GM18519 (cell line): ENCODE data around the gene ZBTB46.
"Not testable (repeated sequence)": the region's sequence is repeated elsewhere in the genome, so short reads cannot be mapped to it uniquely, and the experiment has no call there.

Experiments used
- ATAC-seq: cut with Tn5 transposase; IDR thresholded peaks from one replicate; pipeline ENCODE4 v1.9.1; 2021; ENCODE audit warnings: mild to moderate bottlenecking, moderate library complexity; ENCODE audit not compliant: unreplicated experiment, low FRiP score

ZBTB46 gene

DNA sequence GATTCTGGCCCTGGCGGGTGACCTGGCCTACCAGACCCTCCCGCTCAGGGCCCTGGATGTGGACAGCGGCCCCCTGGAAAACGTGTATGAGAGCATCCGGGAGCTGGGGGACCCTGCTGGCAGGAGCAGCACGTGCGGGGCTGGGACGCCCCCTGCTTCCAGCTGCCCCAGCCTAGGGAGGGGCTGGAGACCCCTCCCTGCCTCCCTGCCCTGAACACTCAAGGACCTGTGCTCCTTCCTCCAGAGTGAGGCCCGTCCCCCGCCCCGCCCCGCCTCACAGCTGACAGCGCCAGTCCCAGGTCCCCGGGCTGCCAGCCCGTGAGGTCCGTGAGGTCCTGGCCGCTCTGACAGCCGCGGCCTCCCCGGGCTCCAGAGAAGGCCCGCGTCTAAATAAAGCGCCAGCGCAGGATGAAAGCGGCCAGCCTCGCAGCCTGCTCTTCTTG lies 92.4 kb downstream of the ZBTB46 start:
- no peak for ATAC-seq

GRCh38 chr20:63737945-63738686 lies 92.9 kb downstream of the ZBTB46 start:
- ATAC-seq = no peak

DNA sequence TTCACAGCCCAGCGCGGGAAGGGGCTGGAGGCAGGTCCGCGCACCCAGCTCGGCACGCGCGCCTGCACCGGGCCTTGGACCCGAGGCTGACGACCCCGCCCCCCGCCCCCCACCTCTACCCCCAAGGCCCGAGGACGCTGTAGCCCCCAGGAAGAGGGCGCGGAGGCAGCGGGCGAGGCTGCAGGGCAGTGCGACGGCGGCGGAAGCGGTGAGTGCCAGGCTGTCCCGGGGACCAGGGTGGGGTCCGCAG lies 93.4 kb downstream of the ZBTB46 start:
- ATAC-seq = no peak

DNA sequence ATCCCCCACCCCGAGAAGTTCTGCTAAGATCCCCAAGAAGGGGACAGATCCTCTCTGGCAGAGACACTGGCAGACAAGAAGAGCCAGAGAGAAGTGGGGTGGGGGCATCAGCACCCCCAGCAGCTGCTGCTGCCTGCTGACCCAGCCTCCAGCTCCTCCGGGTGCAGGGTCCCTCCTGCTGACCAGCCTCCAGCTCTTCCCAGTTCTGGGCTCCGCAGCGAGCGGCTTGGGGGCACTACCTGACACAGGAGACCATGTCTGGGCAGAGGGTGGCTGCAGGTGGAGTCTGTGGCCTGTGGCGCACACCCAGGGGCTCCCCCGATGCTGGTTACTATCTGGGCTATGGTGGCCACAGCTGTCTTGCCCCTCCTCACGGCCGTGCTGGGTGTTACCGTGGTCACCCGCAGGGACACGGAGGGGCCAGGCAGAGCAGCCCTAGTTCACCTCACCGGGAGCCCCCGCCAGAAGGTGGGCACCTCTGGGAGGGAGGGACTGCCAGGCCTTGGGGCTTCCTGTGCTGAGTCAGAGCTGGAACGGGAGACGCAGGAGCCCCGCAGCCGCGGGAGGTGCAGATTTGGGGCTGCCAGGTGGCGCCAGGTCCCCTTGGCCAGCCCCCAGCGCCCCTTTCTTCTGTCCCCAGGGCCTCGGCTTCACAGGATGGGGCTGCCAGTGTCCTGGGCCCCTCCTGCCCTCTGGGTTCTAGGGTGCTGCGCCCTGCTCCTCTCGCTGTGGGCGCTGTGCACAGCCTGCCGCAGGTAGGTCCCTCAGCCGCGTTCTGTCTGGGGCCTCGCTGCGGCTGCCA lies 94.0 kb downstream of the ZBTB46 start:
- no peak for ATAC-seq

GRCh38 chr20:63735859-63736718 lies 95.0 kb downstream of the ZBTB46 start, which contains the start of gene LIME1:
Gene LIME1 (plus strand): TSS chr20:63736664. CDS start chr20:63737550, 886 bp downstream.
- ATAC-seq = no peak

DNA sequence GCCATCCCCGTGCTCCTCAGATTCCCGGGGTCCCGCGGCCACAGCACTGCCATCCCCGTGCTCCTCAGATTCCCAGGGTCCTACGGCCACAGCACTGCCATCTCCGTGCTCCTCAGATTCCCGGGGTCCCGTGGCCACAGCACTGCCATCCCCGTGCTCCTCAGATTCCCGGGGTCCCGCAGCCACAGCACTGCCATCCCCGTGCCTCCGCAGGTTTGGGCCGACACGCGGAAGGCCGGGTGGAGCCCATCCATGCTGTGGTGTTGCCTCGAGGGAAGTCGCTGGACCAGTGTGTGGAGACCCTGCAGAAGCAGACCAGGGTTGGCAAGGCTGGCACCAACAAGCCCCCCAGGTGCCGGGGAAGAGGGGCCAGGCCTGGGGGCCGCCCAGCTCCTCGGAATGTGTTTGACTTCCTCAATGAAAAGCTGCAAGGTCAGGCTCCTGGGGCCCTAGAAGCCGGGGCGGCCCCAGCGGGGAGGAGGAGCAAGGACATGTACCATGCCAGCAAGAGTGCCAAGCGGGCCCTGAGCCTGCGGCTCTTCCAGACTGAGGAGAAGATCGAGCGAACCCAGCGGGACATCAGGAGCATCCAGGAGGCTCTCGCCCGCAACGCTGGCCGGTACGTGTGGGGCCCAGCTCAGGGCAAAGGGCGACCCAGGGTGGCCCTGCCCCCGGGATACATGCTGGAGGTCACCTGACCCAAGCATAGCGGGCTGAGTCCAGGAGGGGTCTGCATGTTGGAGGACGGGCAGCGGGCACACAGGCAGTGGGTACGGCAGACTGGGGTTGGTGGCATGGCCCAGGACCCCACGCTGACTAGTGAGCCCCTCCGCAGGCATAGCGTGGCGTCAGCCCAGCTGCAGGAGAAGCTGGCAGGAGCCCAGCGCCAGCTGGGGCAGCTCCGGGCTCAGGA lies 95.9 kb downstream of the ZBTB46 start:
- ATAC-seq = no peak

- ATAC-seq = no peak
These were observed 96.7 kb downstream of the ZBTB46 start for GRCh38 chr20:63734111-63734945.

DNA sequence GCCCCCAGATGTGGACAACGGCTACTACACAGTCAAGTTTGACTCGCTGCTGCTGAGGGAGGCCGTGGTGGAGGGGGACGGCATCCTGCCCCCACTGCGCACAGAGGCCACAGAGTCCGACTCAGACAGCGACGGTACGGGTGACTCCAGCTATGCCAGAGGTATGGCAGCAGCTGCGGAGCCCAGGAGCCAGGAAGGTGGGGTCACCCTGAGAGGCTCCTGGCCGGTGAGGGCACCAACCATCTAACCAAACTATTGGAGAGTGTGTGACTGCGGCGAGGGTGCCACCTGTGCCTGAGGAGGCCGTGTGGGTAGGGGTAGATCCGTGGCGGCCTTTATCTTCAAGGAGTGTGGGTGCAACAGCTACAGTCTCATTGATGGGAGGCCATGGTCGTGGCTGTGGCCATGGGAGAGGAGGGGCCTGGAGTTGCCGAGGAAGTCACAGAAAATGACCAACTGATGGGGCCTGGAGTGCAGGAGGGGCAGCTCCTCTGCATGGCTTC lies 97.4 kb downstream of the ZBTB46 start:
- ATAC-seq = no peak

DNA sequence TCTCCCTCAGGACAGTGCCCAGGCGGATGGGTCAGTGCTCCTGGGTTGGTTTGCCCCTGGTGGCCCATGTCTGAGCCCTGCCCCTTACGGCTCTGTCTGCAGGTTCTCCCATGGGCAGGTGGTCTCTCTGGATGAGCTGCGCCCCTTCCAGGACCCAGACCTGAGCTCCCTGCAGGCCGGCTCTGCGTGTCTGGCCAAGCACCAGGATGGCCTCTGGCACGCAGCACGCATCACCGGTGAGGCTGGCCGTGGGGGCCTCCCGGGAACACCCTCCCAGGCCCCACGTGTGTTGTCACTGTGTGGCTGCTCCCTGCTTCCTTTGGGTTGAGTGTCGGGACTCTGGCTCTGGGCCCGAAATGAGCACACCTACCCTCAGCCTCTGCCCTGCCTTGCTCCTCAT lies 97.9 kb downstream of the ZBTB46 start:
- ATAC-seq = no peak

DNA sequence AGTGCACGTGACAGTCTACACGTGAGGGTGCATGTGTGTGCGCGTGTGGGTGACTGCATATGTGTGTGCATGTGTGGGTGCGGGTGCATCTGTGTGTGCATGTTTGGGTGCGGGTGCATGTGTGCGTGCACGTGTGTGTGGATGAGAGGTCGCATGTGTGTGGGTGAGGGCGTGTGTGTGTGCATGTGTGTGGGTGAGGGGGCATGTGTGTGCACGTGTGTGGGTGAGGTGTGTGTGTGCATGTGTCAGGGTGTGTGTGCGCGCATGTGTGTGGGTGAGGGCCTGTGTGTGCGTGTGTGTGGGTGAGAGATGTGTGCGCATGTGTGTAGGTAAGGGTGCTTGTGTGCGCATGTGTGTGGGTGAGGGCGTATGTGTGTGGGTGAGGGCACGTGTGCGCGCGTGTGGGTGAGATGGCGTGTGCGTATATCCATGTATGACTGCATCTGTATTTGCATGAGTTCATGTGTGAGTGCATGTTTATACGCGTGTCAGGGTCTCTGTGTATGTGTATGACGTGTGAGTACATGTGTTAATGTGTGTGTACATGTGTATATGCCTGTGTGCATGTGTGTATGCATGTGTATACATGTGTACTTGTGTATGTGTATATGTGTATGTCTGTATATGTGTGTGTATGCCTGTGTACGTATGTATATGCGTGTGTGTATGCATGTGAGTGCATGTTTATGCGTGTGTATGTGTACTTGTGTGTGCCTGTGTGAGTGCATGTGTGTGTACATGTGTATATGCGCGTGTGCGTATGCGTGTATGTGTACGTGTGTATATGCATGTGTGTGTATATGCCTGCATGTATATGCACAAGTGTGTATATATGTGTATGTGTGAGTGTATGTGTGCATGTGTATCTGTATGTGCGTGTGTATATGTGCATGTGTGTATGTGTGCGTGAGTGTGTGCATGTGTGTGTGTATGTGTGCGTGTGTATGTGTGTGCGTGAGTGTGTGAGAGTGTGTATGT lies 98.7 kb downstream of the ZBTB46 start:
- ATAC-seq = no peak

- ATAC-seq = no peak
These were observed 99.7 kb downstream of the ZBTB46 start for GRCh38 chr20:63731410-63731809.

DNA sequence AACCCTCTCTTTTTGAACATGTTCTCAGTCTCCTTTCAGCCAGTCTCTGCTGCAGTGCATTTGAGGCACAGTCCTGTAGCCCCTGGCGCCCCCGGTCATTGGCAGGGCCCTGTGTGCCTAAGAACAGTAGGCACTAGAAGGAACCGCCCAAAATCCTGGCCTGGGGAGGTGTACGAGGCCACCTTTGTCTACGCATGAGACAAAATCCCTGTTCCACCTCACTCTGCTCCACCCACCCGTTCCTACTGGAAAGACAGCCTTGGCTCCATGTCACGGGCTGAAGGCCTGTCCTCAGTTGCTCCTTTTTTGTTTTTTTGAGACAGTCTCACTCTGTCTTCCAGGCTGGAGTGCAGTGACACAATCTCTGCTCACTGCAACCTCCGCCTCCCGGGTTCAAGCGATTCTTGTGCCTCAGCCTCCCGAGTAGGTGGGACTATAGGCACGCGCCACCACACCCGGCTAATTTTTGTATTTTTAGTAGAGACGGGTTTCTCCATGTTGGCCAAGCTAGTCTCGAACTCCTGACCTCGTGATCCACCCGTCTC lies 100.8 kb downstream of the ZBTB46 start:
- not testable (repeated sequence) for ATAC-seq

DNA sequence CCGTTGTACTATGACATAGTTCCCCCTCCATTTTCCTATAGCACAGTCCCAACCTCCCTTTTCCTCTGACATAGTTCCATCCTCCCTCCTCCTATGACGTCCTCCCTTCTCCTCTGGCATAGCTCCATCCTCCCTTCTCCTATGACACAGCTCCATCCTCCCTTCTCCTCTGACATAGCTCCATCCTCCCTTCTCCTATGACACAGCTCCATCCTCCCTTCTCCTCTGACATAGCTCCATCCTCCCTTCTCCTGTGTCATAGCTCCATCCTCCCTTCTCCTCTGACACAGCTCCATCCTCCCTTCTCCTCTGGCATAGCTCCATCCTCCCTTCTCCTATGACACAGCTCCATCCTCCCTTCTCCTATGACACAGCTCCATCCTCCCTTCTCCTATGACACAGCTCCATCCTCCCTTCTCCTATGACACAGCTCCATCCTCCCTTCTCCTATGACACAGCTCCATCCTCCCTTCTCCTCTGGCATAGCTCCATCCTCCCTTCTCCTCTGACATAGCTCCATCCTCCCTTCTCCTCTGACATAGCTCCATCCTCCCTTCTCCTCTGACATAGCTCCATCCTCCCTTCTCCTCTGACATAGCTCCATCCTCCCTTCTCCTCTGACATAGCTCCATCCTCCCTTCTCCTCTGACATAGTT lies 108.0 kb downstream of the ZBTB46 start:
- not testable (repeated sequence) for ATAC-seq

- no peak for ATAC-seq
These were observed 112.1 kb downstream of the ZBTB46 start for GRCh38 chr20:63718996-63719395.

DNA sequence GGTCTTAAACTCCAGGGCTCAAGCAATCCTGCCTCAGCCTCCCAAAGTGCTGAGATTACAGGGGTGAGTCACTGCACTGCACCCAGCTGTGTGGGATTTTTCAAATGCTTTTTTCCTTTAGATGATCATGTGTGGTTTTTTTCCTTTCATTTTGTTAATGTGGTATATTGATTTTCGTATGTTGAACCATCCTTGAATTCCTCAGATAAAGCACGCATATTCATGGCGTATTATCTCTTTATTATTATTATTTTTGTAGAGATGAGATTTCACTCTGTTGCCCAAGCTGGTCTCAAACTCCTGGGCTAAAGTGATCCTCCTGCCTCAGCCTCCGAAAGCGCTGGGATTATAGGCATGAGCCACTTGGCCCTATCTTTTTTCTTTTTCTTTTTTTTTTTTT lies 116.2 kb downstream of the ZBTB46 start:
- ATAC-seq = no peak

DNA sequence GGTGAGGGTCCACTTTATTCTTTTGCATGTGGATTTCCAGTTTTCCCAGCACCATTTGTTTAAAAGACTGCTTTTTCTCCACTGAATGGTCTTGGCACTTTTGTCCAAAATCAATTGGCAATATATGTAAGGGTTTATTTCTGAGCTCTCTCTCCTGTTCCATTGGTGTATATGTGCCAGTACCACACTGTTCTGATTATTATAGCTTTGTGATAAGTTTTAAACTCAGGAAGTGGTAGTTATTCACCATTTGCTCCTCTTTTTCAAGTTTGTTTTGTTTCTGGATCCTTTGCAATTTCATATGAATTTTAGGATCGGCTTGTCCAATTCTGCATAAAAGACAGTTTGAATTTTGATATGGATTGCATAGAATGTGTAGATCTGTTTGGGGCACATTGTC lies 118.9 kb downstream of the ZBTB46 start:
- no peak for ATAC-seq

- no peak for ATAC-seq
These were observed 119.9 kb downstream of the ZBTB46 start for GRCh38 chr20:63711085-63711645.
